Keratinocyte (primary cell): ENCODE results near the gene NME3. TPM values are rescaled to one million over a fixed set of nuclear protein-coding genes. Genes with fewer than 3 reads are reported as not detected.
A peak's percentile ranks its signal among the peaks of the same experiment; 100 is the strongest.

ENCODE experiments used
- DNase-seq: peaks from one replicate; pipeline ENCODE4 v3.0.0-alpha.2; 2011; ENCODE audit warnings: low read depth, missing footprints, low spot score
- FAIRE-seq: peaks from 2 replicates; lab custom pipeline; 2011; peaks lifted over from hg19 to GRCh38; lab: Jason Lieb, UNC
- H2AFZ ChIP-seq: 2 replicates; pipeline ENCODE4 v1.6.0; 2012; ENCODE audit warnings: low read length, control low read depth, inconsistent platforms; ENCODE audit not compliant: control insufficient read depth
- H3K27ac ChIP-seq: 2 replicates; pipeline ENCODE4 v1.5.1; 2011; ENCODE audit warnings: low read length; ENCODE audit not compliant: control insufficient read depth, insufficient read depth
- H3K27me3 ChIP-seq: 3 replicates; pipeline ENCODE4 v1.6.0; 2011; ENCODE audit warnings: low read length; ENCODE audit not compliant: control insufficient read depth, insufficient read depth; ENCODE audit errors: extremely low read depth
- H3K36me3 ChIP-seq, 2 experiments: 2 replicates in 1 of 2; 3 replicates in 1 of 2; pipeline ENCODE4 v1.5.1; 2011; ENCODE audit warnings: low read length in 2 of 2, mild to moderate bottlenecking in 1 of 2; ENCODE audit not compliant: control insufficient read depth in 2 of 2, insufficient read depth in 2 of 2; ENCODE audit errors: extremely low read depth in 1 of 2
- H3K4me1 ChIP-seq: 3 replicates; pipeline ENCODE4 v1.5.1; 2011; ENCODE audit warnings: low read length; ENCODE audit not compliant: control insufficient read depth, insufficient read depth; ENCODE audit errors: extremely low read depth
- H3K4me2 ChIP-seq: 3 replicates; pipeline ENCODE4 v1.6.0; 2011; ENCODE audit warnings: low read depth, low read length; ENCODE audit not compliant: control insufficient read depth, insufficient read depth; ENCODE audit errors: extremely low read depth
- H3K4me3 ChIP-seq, 3 experiments: fragments of 200-600 bp in 1 of 3; sonication (generic) in 1 of 3; 2 replicates in 2 of 3; 3 replicates in 1 of 3; pipeline ENCODE4 v1.5.1; 2011 to 2016; ENCODE audit warnings: low read length in 3 of 3, mild to moderate bottlenecking in 3 of 3, control low read depth in 2 of 3, inconsistent platforms in 1 of 3, low read depth in 1 of 3, mixed read lengths in 1 of 3, mixed run types in 1 of 3, moderate library complexity in 1 of 3; ENCODE audit not compliant: control insufficient read depth in 2 of 3, insufficient read depth in 2 of 3; ENCODE audit errors: extremely low read depth in 1 of 3
- H3K79me2 ChIP-seq: 2 replicates; pipeline ENCODE4 v1.6.0; 2012; ENCODE audit warnings: low read length; ENCODE audit not compliant: control insufficient read depth, insufficient read depth
- H3K9ac ChIP-seq: 3 replicates; pipeline ENCODE4 v1.6.0; 2011; ENCODE audit warnings: low read length; ENCODE audit not compliant: control insufficient read depth, insufficient read depth; ENCODE audit errors: extremely low read depth
- H3K9me1 ChIP-seq: 3 replicates; pipeline ENCODE4 v1.6.0; 2011; ENCODE audit warnings: low read length; ENCODE audit not compliant: control insufficient read depth, insufficient read depth; ENCODE audit errors: extremely low read depth
- H3K9me3 ChIP-seq: 2 replicates; pipeline ENCODE4 v1.5.1; 2012; ENCODE audit warnings: low read depth, low read length; ENCODE audit not compliant: control insufficient read depth
- H4K20me1 ChIP-seq: 3 replicates; pipeline ENCODE4 v1.6.0; 2011; ENCODE audit warnings: low read length; ENCODE audit not compliant: control insufficient read depth, insufficient read depth; ENCODE audit errors: extremely low read depth
- CTCF ChIP-seq, 3 experiments: IDR thresholded peaks in 1 of 3; conservative IDR thresholded peaks in 1 of 3; optimal IDR thresholded peaks in 1 of 3; 2 replicates in 2 of 3; 3 replicates in 1 of 3; pipeline versions ENCODE3 to v1.5.1; 2011; ENCODE audit warnings: low read length in 3 of 3, mild to moderate bottlenecking in 3 of 3, moderate library complexity in 2 of 3, control low read depth in 1 of 3, inconsistent platforms in 1 of 3; ENCODE audit not compliant: insufficient read depth in 2 of 3; ENCODE audit errors: extremely low read depth in 1 of 3
- EZH2 ChIP-seq: IDR thresholded peaks from one replicate; pipeline ENCODE4 v1.6.1; 2012; ENCODE audit warnings: inconsistent platforms, mild to moderate bottlenecking, low read length, moderate library complexity
- dilution Hi-C: fragments of 300-500 bp; cut with MboI; formaldehyde crosslinking; loops from one replicate; pipeline ENCODE4 v1.7.0; 2020; ENCODE audit warnings: low sequenced_read_pairs; ENCODE audit not compliant: extremely low pct_ligation_motif_present
- polyA plus RNA-seq, 5 experiments: library from polyadenylated mRNA; depleted of rRNA in 3 of 5; stranded (reverse) in 3 of 5; stranded (forward) in 1 of 5; unstranded in 1 of 5; fragments of >200 nt; gene quantifications; 1 replicate in 1 of 5; 2 replicates in 3 of 5; 3 replicates in 1 of 5; pipeline versions ENCODE4 v1.2.1 to v1.2.3, GENCODE V29; 2011 to 2012; ENCODE audit warnings: missing spikeins in 2 of 5, low read depth in 1 of 5, low replicate concordance in 1 of 5

NME3 gene
- polyA plus RNA-seq, 1 donor (not counting 4 experiments of a cell fraction or from before 2014, with no cell fraction given): 10.1 TPM

- H3K27ac ChIP-seq: peak overlapping the region; percentile 22
- H3K4me3 ChIP-seq: peak overlapping the region; percentile 84 to 92 (median 86)
- no peak for TF ChIP-seq EZH2
- no peak for TF ChIP-seq CTCF (optimal IDR thresholded peaks at IDR 0.05 in 1 of 3, IDR thresholded peaks at IDR 0.05 in 1 of 3, conservative IDR thresholded peaks at IDR 0.05 in 1 of 3; ENCODE audit: extremely low read depth in 1 of 3, insufficient read depth in 2 of 3, low read length in 3 of 3)
- H2AFZ ChIP-seq: no peak overlapping the region
- peak overlapping the region; percentile 89 for H3K4me2 ChIP-seq
- no peaks in the 10 kb centered on the region for H3K27me3 ChIP-seq
- dilution Hi-C loops: no loop called here
- peaks cover 0 to 12% of the 10 kb centered on the region in 2 experiments for H3K36me3 ChIP-seq
- H3K79me2 ChIP-seq: peaks cover 28% of the 10 kb centered on the region
- DNase-seq: no peak
- FAIRE-seq: no peak
- no peaks in the 10 kb centered on the region for H3K9me3 ChIP-seq
- H4K20me1 ChIP-seq: no peaks in the 10 kb centered on the region
- peaks cover 4% of the 10 kb centered on the region for H3K9me1 ChIP-seq
- peaks cover 17% of the 10 kb centered on the region for H3K4me1 ChIP-seq
- H3K9ac ChIP-seq: peak overlapping the region; percentile 76
Observed at GRCh38 chr16:1781254-1781653, 9.9 kb upstream of the NME3 start.

DNA sequence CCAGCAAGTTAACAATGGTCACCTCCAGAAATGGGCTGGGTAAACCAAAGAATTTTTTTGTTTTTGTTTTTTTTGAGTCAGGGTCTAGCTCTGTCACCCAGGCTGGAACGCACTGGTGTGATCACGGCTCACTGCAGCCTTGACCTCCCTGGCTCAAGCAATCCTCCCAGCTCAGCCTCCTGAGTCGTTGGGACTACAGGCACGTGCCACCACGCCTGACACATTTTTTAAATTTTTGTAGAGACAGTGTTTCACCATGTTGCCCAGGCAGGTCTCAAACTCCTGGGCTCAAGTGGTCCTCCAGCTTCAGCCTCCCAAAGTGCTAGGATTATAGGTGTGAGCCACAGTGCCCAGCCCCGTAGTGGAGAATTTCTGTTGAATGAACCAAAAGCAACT, 9.3 kb upstream of the NME3 start:
- H3K9ac ChIP-seq: peak overlapping the region; percentile 76
- peaks cover 23% of the 10 kb centered on the region for H3K79me2 ChIP-seq
- H3K27me3 ChIP-seq: no peaks in the 10 kb centered on the region
- peaks cover 4% of the 10 kb centered on the region for H3K9me1 ChIP-seq
- FAIRE-seq: no peak
- H2AFZ ChIP-seq: no peak overlapping the region
- TF ChIP-seq EZH2: no peak
- TF ChIP-seq CTCF (optimal IDR thresholded peaks at IDR 0.05 in 1 of 3, IDR thresholded peaks at IDR 0.05 in 1 of 3, conservative IDR thresholded peaks at IDR 0.05 in 1 of 3; ENCODE audit: extremely low read depth in 1 of 3, insufficient read depth in 2 of 3, low read length in 3 of 3): no peak
- H3K4me1 ChIP-seq: peaks cover 17% of the 10 kb centered on the region
- H3K27ac ChIP-seq: no peak overlapping the region
- dilution Hi-C loops: no loop called here
- H3K36me3 ChIP-seq: peaks cover 0 to 15% of the 10 kb centered on the region in 2 experiments
- no peaks in the 10 kb centered on the region for H3K9me3 ChIP-seq
- H4K20me1 ChIP-seq: no peaks in the 10 kb centered on the region
- no peak overlapping the region for H3K4me3 ChIP-seq
- peak overlapping the region; percentile 89 for H3K4me2 ChIP-seq
- DNase-seq: no peak
